ENCODE measurements around the gene ZNF132.

DNA sequence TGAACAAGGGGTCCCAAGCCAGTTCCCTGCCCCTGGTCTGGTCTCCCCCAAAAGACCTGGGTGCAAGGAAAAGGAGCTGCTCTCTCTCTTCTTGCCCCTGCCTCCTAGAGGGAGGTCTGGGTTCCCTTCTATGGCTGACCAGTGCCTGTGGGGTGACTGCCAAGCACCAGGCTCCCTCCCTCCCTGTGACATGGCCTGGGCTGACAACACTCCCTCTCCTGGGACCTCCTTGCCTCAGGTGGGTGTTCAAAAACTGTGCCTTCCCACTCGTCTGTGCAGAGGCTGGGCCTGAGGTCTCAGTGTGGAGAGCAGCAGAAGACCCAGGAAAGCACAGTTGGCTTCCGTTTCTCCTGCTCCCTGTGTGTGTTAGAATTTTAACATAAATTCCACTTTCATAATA is 40.9 kb upstream of the ZNF132 start:
- TF ChIP-seq, protein P1, sequence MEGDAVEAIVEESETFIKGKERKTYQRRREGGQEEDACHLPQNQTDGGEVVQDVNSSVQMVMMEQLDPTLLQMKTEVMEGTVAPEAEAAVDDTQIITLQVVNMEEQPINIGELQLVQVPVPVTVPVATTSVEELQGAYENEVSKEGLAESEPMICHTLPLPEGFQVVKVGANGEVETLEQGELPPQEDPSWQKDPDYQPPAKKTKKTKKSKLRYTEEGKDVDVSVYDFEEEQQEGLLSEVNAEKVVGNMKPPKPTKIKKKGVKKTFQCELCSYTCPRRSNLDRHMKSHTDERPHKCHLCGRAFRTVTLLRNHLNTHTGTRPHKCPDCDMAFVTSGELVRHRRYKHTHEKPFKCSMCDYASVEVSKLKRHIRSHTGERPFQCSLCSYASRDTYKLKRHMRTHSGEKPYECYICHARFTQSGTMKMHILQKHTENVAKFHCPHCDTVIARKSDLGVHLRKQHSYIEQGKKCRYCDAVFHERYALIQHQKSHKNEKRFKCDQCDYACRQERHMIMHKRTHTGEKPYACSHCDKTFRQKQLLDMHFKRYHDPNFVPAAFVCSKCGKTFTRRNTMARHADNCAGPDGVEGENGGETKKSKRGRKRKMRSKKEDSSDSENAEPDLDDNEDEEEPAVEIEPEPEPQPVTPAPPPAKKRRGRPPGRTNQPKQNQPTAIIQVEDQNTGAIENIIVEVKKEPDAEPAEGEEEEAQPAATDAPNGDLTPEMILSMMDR (IDR thresholded peaks at IDR 0.05 in 4 of 5, conservative IDR thresholded peaks at IDR 0.05 in 1 of 5), result no peak
- no peak for TF ChIP-seq POLR2A (IDR thresholded peaks at IDR 0.05)
